GM18867 (cell line): ENCODE results near the gene SET.
"Not testable (repeated sequence)": the region's sequence is repeated elsewhere in the genome, so short reads cannot be mapped to it uniquely, and the experiment has no call there.

Experiments
- ATAC-seq: cut with Tn5 transposase; IDR thresholded peaks from one replicate; pipeline ENCODE4 v1.9.1; 2021; ENCODE audit warnings: mild to moderate bottlenecking, moderate library complexity; ENCODE audit not compliant: unreplicated experiment

The SET gene

DNA sequence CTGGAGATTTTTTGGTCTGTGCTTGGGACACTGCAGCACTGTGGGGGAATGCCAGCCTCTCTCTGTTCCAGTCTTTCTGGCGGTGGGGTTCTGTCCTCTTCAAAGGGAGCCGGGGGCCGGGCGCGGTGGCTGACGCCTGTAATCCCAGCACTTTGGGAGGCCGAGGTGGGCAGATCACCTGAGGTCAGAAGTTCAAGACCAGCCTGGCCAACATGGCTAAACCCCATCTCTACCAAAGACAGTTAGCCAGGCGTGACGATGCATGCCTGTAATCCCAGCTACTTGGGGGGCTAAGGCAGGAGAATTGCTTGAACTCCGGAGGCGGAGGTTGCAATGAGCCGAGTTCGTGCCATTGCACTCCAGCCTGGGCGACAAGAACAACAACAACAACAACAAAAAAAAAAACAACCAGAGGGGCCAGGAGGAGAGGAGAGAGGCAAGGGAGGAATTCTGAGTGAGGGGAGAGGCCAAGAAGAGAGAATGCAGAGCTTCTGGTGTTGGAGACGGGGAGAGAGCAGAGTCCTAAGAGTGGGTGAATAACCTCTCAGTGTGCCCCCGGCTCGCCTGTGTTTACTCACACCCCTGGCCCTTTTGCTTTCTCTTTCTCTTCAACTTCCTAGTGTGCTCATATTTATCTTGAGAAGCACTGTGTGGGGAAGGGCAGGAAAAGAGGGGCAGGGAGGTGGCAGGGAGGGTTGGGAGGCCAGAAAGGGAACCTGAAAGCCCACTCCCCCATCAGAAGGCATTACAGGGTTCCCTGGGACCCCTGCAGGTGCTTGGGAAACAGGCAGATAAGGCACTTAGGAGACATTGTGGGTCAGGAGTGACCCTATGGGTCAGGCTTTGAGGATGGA, 3.2 kb upstream of the SET start:
- ATAC-seq = no peak

DNA sequence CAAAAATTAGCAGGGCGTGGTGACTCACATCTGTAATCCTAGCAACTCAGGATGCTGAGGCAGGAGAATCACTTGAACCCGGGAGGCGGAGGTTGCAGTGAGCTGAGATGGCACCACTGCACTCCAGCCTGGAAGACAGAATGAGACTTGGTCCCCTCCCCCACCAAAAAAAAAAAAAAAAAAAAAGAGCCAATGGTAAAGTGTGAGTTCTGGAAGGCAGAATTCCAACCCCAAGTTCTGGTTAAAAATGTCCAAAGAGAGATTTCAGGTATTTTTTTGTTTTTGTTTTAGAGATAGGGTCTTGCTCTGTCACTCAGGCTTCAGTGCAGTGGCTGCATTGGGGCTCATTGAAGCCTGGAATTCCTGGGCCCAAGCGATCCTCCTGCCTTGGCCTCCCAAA, 1.6 kb upstream of the SET start:
- ATAC-seq = no peak

DNA sequence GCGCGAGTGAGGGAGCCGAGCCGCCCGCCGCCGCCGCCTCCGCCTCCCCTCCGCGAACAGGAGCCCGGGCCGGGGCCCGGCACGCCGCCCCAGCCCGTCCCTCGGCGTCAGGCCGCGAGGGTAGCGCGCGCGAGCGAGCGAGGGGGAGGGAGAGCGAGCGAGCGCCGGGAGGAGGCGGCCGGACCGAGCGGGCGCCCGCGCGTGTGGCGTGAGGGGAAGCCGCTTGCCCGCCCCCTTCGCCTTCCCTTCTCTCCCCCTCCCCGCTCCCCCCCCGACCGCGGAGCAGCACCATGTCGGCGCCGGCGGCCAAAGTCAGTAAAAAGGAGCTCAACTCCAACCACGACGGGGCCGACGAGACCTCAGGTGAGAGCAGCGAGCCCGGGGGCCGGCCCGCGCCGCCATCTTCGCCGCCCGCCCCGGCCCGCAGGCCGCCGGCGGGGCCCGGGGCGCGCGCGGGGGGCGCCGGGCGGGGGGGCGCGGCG, 312 bp downstream of the SET start:
- peak; percentile 20 for ATAC-seq

DNA sequence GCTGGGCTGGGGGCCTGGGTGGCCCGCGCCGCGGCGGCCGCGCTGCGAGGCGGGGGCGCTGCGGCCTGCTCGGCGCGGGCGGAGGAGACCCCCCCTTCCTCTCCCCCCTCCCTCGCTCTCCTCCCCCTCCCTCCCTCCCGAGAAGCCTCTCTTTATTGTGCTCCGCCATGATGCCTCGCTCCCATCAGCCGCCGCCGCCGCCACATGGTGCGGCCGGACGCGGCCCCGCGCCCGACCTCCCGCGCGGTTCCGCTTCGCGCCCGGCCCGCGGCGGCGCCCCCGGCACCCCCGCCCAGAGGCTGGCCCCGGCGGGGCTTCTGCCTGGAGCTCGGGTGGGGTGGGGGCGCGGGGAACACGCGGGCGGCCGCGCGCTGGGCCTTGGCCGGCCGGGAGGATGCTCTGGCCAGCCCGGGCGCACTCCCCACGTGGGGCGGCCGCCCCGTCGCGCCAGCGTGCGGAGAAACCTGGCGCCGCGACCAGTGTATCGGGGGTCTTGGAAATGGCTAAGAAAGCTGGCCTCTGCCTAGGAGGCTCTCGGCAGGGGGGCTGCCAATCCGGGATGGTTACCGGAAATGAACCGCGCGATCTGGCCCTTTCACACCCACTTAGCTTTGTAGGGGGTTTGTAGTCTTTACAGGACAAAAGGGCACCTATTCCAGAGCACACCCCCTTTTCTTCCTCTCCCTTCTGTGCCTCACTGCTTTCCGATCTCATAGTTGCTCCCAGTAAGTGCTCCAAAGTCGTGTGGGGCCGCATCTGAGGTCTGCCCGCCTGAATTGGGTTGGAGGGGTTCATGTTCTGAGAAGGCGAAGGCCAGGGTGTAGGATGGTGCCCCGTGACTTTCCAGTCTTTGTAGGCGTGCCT, 1.0 kb downstream of the SET start:
- peak; percentile 5 for ATAC-seq

DNA sequence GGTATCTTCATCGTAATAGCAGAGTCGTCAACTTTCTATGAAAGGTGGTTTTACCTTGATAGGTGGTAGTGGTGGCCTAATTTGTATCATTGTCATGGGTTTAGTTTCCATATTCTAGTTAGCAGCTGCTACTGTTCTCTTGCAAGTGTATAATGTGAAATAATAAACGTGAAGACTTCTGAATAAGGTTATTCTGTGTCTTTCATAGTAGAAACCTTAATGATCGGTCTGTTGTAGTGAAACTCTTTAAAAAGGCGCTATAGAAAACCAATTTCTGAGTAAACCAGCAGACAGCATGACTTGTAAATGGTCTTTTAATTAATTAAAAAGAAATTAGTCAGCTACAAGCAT, 1.6 kb downstream of the SET start:
- no peak for ATAC-seq

DNA sequence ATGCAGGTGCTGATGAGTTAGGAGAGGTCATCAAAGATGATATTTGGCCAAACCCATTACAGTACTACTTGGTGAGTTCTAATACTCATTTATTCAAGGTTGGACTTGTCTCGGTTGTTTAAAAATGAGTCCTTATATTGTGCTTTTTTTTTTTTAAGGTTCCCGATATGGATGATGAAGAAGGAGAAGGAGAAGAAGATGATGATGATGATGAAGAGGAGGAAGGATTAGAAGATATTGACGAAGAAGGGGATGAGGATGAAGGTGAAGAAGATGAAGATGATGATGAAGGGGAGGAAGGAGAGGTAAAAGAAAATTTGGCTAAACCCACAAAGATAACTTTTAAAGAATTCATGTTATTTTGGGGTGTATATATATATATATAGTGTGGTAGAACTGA, 4.7 kb downstream of the SET start:
- not testable (repeated sequence) for ATAC-seq

DNA sequence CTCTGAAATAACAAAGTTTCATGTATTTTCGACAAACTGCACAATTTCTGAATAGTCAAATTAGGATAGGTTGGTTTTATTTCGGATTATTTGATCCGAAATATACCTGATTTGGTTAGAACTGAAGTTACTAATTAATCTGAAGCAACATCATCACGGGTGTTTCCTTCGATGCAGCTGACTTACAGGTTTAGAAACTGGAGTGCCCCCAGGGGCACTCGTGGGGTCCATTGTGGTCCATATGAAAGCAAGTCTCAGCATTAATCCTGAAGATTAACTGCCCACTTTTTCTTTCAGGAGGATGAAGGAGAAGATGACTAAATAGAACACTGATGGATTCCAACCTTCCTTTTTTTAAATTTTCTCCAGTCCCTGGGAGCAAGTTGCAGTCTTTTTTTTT, 5.3 kb downstream of the SET start:
- ATAC-seq = no peak

DNA sequence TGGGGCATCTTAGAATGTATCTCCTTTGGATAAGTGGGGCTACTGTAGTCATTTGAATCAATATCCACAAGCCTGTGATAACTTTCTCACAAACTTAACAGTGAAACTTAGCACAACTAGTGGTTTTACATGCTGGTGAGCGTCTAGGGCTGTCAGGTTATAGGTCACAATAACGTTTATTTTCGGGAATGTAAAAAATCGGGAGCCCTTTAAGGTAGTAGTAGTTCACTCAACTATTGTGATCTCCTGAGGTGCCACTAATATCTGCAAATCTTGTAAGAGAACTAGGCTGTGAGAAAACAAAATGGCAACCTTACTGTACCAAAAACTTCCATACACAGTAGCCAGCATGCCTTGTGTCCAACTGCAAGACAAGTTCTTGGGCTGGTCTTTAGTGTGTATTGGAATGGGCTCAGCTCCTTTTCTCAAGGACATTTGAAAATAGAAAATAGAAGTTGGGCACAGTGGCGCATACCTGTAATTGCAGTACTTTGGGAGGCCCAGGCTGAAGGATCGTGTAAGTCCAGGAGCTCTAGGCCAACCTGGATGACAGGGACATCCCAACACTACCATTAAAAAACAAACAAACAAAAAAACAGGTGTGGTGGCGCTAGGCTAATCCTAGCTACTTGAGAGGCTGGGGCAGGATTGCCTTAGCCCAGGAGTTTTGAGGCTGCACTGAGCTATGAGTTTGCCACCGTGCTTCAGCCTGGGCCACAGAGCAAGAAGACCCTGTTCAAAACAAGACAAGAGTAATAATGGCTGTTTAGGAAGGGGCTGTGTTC, 8.1 kb downstream of the SET start:
- ATAC-seq = no peak

DNA sequence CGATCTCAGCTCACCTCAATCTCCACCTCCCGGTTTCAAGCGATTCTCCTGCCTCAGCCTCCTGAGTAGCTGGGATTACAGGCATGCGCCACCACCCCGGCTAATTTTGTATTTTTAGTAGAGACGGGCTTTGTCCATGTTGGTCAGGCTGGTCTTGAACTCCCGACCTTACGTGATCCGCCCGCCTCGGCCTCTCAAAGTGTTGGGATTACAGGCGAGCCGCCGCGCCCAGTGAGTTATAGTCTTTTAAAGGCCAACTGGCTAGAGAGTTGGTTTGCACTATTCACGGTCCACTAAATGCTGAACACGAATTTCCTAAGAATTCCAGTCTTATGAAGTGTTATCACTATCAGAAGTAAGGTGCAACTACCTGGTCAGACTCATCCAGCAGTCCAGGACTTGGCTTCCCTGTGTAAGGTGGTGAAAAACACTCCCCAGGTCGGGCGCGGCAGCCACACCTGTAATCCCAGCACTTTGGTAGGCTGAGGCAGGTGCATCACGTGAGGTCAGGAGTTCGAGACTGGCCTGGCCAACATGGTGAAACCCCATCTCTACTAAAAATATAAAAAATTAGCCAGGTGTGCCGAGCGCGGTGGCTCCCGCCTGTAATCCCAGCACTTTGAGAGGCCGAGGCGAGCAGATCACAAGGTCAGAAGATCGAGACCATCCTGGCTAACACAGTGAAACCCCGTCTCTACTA, 10.2 kb downstream of the SET start:
- ATAC-seq = not testable (repeated sequence)

DNA sequence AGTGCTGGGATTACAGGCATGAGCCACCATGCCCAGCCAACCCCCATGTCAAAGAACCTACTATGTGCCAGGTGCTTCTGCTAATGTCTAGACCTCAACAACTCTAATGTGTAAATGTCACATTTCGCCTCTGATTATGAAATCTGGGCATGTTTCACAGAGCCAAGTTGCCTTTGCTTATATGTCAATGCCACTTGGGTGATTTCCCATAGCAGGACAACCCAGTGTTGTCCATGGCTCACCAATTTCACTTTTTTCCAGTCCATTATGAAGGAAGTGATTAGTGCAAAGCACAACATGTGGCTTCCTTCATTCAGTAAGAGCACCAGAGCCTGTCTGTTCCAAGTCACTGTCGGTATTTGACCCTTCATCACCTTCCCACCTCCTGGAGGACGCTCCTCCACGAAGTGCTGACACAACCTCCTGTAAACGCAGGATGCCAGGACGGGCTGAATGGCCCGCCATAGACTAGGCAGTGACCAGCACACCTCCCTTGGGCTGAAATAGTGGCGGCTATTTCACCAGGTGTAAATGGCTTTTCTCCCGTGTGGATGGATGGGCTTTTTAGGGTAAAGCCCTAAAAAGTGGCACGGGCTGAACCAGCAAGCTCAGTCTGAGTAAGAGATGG, 12.3 kb downstream of the SET start:
- no peak for ATAC-seq

DNA sequence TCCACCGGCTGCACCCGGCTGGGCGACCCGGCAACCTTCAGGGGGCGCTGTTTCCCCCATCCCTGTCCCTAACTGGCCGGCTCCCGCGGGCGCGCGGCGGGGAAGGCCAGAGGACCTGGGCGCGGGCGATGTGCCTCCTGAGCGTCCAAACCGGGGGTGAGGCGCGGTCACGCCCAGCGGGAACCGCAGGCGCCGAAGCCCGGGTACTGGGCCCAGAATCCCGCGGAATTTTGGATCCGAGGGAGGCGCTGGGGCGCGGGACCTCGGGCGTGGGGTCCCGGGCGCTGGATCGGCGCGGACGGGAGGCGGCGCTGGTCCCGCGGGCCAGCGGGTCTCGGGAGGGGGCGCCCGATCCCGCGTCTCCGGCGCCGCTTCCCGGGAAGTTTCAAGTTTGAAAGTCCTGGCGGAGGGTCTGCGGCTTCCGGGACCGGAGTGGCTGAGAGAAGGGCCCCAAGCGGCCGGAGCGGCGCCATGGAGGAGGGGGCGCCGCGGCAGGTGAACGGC, 13.5 kb downstream of the SET start, which contains the start of gene PKN3:
TSS of gene PKN3 (plus strand) at position 59 of the 504 bp plus-strand sequence. CDS start at position 472, 413 bp downstream.
- peak; percentile 73 for ATAC-seq

DNA sequence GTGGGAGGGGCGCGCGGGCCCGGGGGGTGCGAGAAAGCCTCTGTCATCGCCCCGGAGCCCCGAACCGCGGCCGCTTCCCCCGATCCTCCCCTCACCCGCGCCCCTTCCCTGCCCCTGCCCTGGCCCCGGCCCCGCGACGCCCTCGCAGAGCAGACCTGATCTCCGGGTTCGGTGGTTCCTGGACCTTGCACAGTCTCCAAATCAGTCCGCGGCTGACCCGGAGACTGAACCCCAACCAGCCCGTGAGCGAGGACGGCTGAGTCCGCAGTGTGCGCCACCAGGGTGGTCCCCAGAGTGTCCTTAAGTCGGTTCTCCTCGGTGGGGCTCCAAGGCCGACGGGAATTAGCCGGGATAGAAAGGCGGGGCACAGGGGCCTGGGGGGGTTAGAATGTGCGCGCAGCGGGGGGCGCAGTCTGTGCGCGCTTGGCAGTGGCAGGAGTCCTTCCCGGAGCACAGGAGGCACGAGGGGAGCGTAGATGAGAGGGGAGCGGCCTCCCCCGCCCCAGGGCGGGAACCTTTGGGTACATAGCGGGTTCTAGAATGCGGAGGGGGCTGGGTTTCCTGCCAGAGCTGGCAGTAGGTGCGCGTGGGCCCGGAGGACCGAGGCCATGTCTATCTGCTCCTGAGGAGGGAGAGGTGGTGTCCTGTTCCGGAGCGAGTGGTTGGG, 14.1 kb downstream of the SET start:
- peak; percentile 27 for ATAC-seq

DNA sequence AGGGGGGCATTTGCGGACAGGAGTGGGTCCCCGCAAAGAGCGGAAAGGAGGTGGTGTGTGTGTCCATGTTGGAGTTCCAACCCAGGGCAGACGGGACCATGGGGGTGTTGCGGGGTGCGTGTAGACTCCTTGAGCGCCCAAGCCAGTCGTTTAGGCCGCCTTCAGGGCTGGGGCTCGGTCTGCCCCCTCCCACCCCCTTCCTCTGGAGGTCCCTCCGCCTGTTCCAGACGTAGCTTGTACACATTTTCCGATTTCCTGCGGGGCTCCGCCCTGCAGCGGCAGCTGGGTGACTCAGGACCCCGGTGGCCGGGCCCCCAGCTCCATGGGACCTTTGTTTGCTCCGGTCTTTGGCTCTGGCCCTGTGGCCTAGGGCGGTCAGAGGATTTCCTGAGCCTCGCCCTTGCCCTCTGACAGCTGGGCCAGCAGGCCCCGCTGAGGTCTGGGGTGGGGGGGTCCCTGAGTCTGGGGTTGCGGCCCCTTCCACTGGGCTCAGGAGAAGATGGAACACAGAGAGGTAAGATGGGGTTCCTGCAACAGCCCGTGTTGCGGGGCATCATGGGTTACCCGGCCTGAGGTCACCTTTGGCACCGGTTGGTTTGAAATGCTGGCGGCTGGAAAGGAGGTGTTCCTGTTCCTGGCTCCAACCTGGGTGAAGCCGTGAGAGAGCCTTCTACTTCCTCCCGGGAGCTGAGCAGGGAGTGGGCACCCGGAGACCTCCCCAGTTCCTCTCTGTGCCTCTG, 14.8 kb downstream of the SET start:
- ATAC-seq = no peak

DNA sequence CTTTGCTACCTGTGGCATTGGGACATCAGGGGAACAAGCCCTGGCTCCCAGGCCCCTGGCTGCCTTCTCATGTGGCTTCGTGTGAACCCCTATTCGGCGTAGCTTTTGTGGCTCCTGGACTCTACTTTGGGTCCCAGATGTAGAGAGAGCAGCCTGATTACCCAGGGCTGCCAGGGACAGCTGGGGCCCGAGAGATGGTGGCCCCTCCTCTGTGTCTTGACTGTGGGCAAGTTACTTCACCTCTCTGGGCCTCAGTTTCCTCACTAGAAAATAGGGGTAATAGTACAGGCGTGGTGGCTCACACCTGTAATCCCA, 15.3 kb downstream of the SET start:
- no peak for ATAC-seq

DNA sequence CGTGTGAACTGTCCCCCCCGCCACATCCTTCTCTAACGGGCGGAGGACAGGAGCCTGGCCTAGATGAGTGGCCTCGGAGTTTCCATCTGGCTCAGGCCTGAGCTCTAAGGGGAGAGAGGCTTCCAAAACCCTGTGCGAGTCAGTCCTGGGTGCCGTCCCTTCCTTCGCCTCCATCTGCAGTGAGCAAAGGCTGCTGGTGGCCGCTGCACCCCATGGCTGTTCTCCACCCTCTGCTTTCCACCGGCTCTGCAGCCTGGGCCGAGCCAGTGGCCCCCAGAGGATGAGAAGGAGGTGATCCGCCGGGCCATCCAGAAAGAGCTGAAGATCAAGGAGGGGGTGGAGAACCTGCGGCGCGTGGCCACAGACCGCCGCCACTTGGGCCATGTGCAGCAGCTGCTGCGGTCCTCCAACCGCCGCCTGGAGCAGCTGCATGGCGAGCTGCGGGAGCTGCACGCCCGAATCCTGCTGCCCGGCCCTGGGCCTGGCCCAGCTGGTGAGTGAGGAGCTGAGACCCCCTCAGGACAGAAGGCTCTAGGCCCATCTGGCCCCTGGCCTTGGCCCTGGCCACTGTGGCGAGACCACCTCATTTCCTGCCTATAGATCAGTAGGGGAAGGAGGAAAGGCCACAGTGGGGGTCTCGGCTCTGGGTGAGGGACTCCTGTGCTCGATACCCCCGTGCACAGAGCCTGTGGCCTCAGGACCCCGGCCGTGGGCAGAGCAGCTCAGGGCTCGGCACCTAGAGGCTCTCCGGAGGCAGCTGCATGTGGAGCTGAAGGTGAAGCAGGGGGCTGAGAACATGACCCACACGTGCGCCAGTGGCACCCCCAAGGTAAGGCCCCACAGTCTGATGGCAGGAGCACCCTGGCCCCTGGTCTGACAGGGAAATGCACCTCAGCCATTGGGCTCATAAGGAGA, 16.3 kb downstream of the SET start:
- ATAC-seq = no peak

DNA sequence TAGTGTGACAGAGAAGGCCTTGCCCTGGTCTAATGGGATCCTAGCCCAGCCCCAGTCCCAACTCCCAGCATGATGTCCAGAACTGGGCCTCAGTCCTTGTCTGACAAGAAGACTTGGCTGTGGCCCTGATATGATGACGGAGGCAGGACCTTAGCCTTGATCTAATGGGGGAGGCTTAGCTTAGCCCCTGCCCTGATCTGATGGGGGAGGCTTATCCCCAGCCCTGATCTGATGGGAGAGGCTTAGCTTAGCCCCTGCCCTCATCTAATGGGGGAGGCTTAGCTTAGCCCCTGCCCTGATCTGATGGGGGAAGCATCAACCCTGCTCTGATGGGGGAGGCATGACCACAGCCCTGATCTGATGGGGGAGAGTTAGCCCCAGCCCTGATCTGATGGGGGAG, 17.0 kb downstream of the SET start:
- ATAC-seq = no peak

DNA sequence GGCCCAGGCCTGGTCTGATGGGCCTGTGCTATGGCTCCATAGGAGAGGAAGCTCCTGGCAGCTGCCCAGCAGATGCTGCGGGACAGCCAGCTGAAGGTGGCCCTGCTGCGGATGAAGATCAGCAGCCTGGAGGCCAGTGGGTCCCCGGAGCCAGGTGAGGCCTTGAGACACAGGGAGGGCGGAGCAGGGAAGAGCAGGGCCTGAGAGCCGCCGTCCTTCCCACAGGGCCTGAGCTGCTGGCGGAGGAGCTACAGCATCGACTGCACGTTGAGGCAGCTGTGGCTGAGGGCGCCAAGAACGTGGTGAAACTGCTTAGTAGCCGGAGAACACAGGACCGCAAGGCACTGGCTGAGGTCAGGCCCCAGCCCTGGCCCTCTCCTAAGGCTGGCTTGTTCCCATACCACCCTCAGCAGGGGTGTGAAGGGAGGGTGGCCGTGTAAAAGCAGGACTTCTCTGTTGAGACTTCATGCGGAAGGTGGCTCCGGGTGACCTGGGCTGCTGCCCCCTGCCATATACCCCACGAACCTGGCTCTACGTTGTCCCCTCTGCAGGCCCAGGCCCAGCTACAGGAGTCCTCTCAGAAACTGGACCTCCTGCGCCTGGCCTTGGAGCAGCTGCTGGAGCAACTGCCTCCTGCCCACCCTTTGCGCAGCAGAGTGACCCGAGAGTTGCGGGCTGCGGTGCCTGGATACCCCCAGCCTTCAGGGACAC, 17.8 kb downstream of the SET start:
- no peak for ATAC-seq
